ENCODE data around the gene NME9. TPM values are rescaled to one million over a fixed set of nuclear protein-coding genes. Genes with fewer than 3 reads are reported as not detected.

NME9 gene
- total and polyA plus RNA-seq, 2 donors from 2014 or later: 0.73 to 3.5 TPM

- no peaks in the 10 kb centered on the region for H3K27me3 ChIP-seq (ENCODE audit: control insufficient read depth, insufficient read depth, low read length)
Measured at GRCh38 chr3:138308783-138309182, 20.9 kb downstream of the NME9 start.

GRCh38 chr3:138307899-138308298 is 21.8 kb downstream of the NME9 start:
- FAIRE-seq: no peak
- Histone ChIP-seq H3K9me3 (ENCODE audit: control insufficient read depth in 2 of 3, insufficient read depth in 1 of 3, low read length in 3 of 3) (peaks cover 0 to 7% (median 5%) of the 10 kb centered on the region in 3 donors), H3K27ac (ENCODE audit: low read depth in 2 of 2, low read length in 2 of 2) (no peak overlapping the region), H3K4me1 (ENCODE audit: control insufficient read depth in 2 of 3, insufficient read depth in 2 of 3, low read depth in 1 of 3, low read length in 3 of 3) (no peaks in the 10 kb centered on the region), H3K4me3 (ENCODE audit: low read length in 3 of 3) (no peak overlapping the region), H3K9ac (ENCODE audit: low read length in 3 of 3) (no peak overlapping the region), H3K36me3 (ENCODE audit: control insufficient read depth in 2 of 3, insufficient read depth in 3 of 3, low read length in 3 of 3) (no peaks in the 10 kb centered on the region), H3K27me3 (ENCODE audit: control insufficient read depth, insufficient read depth, low read length) (no peaks in the 10 kb centered on the region)
- intact Hi-C loops (cut with DNase I): no loop called here
- no peak for DNase-seq
- TF ChIP-seq CTCF (IDR thresholded peaks at IDR 0.05; ENCODE audit: borderline replicate concordance, extremely low read depth, insufficient read depth): no peak

More at GRCh38 chr3:138308783-138309182, 20.9 kb downstream of the NME9 start:
- intact Hi-C loops (cut with DNase I): no loop called here
- Histone ChIP-seq H3K9me3 (ENCODE audit: control insufficient read depth in 2 of 3, insufficient read depth in 1 of 3, low read length in 3 of 3) (peaks cover 0 to 7% (median 5%) of the 10 kb centered on the region in 3 donors), H3K4me3 (ENCODE audit: low read length in 3 of 3) (no peak overlapping the region), H3K27ac (ENCODE audit: low read depth in 2 of 2, low read length in 2 of 2) (no peak overlapping the region), H3K36me3 (ENCODE audit: control insufficient read depth in 2 of 3, insufficient read depth in 3 of 3, low read length in 3 of 3) (no peaks in the 10 kb centered on the region), H3K4me1 (ENCODE audit: control insufficient read depth in 2 of 3, insufficient read depth in 2 of 3, low read depth in 1 of 3, low read length in 3 of 3) (no peaks in the 10 kb centered on the region), H3K9ac (ENCODE audit: low read length in 3 of 3) (no peak overlapping the region)
- DNase-seq (no peak), FAIRE-seq (no peak)
- no peak for TF ChIP-seq CTCF (IDR thresholded peaks at IDR 0.05; ENCODE audit: borderline replicate concordance, extremely low read depth, insufficient read depth)

- no peak for DNase-seq
- FAIRE-seq: no peak
- Histone ChIP-seq H3K9ac (ENCODE audit: low read length in 3 of 3) (no peak overlapping the region), H3K4me1 (ENCODE audit: control insufficient read depth in 2 of 3, insufficient read depth in 2 of 3, low read depth in 1 of 3, low read length in 3 of 3) (no peaks in the 10 kb centered on the region), H3K4me3 (ENCODE audit: low read length in 3 of 3) (no peak overlapping the region), H3K9me3 (ENCODE audit: control insufficient read depth in 2 of 3, insufficient read depth in 1 of 3, low read length in 3 of 3) (peaks cover 0 to 6% (median 5%) of the 10 kb centered on the region in 3 donors), H3K27me3 (ENCODE audit: control insufficient read depth, insufficient read depth, low read length) (no peaks in the 10 kb centered on the region), H3K36me3 (ENCODE audit: control insufficient read depth in 2 of 3, insufficient read depth in 3 of 3, low read length in 3 of 3) (no peaks in the 10 kb centered on the region), H3K27ac (ENCODE audit: low read depth in 2 of 2, low read length in 2 of 2) (no peak overlapping the region)
- intact Hi-C loops (cut with DNase I): no loop called here
- no peak for TF ChIP-seq CTCF (IDR thresholded peaks at IDR 0.05; ENCODE audit: borderline replicate concordance, extremely low read depth, insufficient read depth)
Measured at GRCh38 chr3:138303474-138303873, 26.2 kb downstream of the NME9 start.

GRCh38 chr3:138300647-138301046 is 29.0 kb downstream of the NME9 start:
- no peak for TF ChIP-seq CTCF (IDR thresholded peaks at IDR 0.05; ENCODE audit: borderline replicate concordance, extremely low read depth, insufficient read depth)
- H3K27ac ChIP-seq (ENCODE audit: low read depth in 2 of 2, low read length in 2 of 2): no peak overlapping the region
- intact Hi-C loops (cut with DNase I): no loop called here
- DNase-seq (no peak), FAIRE-seq (no peak)
- H3K4me1 ChIP-seq (ENCODE audit: control insufficient read depth in 2 of 3, insufficient read depth in 2 of 3, low read depth in 1 of 3, low read length in 3 of 3): no peaks in the 10 kb centered on the region
- H3K36me3 ChIP-seq (ENCODE audit: control insufficient read depth in 2 of 3, insufficient read depth in 3 of 3, low read length in 3 of 3): peaks cover 0 to 3% (median 0%) of the 10 kb centered on the region in 3 donors
- H3K9ac ChIP-seq (ENCODE audit: low read length in 3 of 3): no peak overlapping the region
- H3K27me3 ChIP-seq (ENCODE audit: control insufficient read depth, insufficient read depth, low read length): no peaks in the 10 kb centered on the region
- H3K9me3 ChIP-seq (ENCODE audit: control insufficient read depth in 2 of 3, insufficient read depth in 1 of 3, low read length in 3 of 3): no peaks in the 10 kb centered on the region
- no peak overlapping the region for H3K4me3 ChIP-seq (ENCODE audit: low read length in 3 of 3)

Measured in kidney (tissue), 14 donors.